HAP-1 (cell line): Measurements from ENCODE around the gene CLEC2D.
A peak's percentile ranks its signal among the peaks of the same experiment; 100 is the strongest.

Experiments used
- DNase-seq, 2 experiments: peaks; one replicate each; pipeline ENCODE4 v3.0.0-alpha.2; 2016 to 2020; ENCODE audit warnings: low spot score in 2 of 2
- H3K27me3 ChIP-seq: fragments of 250-450 bp; sonication (Bioruptor Pico); 2 replicates; pipeline ENCODE4 v1.5.1; 2020; ENCODE audit warnings: low read depth, mild to moderate bottlenecking, moderate library complexity
- H3K36me3 ChIP-seq: fragments of 250-450 bp; sonication (Bioruptor Pico); replicated peaks from 2 replicates; pipeline ENCODE4 v1.5.1; 2020; ENCODE audit warnings: mild to moderate bottlenecking
- H3K4me1 ChIP-seq: fragments of 250-450 bp; sonication (Bioruptor Pico); 2 replicates; pipeline ENCODE4 v1.5.1; 2020; ENCODE audit warnings: mild to moderate bottlenecking
- H3K4me3 ChIP-seq: fragments of 250-450 bp; sonication (Bioruptor Pico); 2 replicates; pipeline ENCODE4 v1.5.1; 2020; ENCODE audit warnings: mild to moderate bottlenecking, moderate library complexity
- H3K9me3 ChIP-seq: fragments of 250-450 bp; sonication (Bioruptor Pico); 2 replicates; pipeline ENCODE4 v1.5.1; 2020; ENCODE audit warnings: mild to moderate bottlenecking, moderate library complexity
- in situ Hi-C: fragments of 300-500 bp; cut with MboI; formaldehyde crosslinking; loops from 3 replicates; pipeline ENCODE4 v1.14.3; 2020; ENCODE audit warnings: low sequenced_read_pairs, inconsistent platforms, mixed read lengths

The CLEC2D gene

DNA sequence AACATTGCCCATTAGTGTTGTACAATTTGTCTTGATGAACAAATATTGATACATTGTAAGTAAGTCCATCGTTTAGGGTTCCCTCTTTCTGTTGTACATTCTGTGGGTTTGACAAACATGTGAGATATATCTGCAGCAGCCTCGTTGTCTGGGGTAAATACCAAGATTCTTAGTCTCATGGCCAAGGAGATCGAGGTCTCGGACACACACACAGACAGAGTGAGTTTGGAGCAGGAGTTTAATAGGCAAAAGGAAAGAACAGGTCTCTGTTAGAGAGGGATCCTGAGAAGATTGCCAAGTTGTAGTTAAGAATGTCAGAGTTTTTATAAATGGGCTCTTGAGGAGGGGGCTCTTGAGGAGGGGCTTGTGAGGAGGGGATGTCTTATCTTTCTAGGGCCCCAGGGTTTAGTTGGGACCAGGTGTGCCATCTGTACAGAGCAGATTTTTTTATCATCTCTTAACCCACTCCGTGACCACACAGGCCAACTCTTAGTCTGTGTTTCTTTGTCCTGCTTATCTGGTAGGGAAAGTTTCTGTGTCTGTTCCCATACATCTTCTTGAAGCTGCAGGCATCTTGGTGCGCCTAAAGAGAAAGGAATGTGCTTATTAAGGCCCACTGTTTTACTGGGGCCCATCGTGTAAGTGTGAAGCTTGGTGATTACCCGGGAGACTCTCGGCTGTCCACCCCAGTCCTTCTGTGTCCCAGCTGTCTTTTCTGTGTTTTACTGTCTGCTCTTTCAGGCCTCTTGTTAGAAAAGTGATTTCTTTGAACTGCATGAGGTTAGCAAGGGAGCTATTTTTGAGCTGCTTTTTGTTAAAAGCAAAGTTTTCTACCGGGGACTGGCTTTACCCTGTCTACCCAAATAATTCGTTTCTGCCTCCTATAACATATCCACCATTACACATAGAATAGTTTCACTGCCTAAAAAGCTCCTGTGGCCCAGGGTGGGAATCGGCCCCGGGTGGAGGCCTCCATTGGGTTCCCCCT, 22.4 kb upstream of the CLEC2D start:
- no peaks in the 10 kb centered on the region for H3K27me3 ChIP-seq
- H3K36me3 ChIP-seq = no peaks in the 10 kb centered on the region
- in situ Hi-C loops = no loop called here
- H3K9me3 ChIP-seq = no peaks in the 10 kb centered on the region
- peak in 1 of 2 experiments; percentile 3 for DNase-seq
- peaks cover 22% of the 10 kb centered on the region for H3K4me1 ChIP-seq
- peak overlapping the region; percentile 47 for H3K4me3 ChIP-seq

DNA sequence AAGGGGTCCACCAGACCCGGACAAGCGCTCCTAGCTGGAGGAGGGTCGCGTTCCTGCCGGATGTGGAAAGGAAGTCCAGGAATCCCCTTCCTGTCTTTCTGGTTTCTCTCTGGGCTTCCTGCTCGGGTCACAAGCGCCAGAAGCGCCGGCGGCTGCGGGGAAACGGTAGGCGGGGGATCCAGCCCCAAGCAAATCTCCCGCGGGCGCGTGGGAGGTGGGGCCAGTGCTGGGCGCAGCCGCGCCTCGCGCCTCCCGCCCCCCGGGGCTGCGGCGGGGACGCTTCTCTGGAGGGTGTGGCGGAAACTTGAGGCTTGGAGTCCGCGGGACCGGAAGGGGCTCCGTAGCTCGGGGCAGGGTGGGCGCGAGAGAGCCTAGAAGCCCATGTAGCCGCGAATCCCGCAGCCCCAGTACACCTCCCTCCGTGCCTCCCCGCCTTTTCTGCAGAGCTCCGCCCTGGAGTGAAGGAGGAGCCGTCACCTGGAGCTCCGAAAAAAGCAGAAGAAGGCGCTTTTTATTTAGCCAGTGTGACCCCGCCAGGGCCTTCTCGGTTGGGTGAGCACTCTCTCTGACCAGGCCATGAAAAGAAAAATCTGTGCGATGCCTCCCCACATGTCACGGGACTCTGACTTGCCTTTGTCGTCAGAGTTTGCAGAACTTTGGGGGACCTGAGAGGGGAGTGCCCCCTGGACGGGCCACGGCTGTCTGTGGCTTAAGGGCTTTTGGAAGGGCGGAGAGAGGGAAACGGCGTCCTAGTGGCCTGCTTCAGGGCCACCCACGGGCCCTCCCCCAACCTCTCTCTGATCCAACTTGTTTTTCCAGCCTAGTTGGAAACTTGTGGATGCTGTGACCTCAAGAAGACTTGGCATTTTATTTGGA, 21.4 kb upstream of the CLEC2D start:
- DNase-seq = peak; percentile 83 to 91
- in situ Hi-C loops = no loop called here
- no peaks in the 10 kb centered on the region for H3K27me3 ChIP-seq
- H3K4me3 ChIP-seq = peak overlapping the region; percentile 47
- H3K4me1 ChIP-seq = peaks cover 22% of the 10 kb centered on the region
- no peaks in the 10 kb centered on the region for H3K9me3 ChIP-seq
- no peaks in the 10 kb centered on the region for H3K36me3 ChIP-seq

DNA sequence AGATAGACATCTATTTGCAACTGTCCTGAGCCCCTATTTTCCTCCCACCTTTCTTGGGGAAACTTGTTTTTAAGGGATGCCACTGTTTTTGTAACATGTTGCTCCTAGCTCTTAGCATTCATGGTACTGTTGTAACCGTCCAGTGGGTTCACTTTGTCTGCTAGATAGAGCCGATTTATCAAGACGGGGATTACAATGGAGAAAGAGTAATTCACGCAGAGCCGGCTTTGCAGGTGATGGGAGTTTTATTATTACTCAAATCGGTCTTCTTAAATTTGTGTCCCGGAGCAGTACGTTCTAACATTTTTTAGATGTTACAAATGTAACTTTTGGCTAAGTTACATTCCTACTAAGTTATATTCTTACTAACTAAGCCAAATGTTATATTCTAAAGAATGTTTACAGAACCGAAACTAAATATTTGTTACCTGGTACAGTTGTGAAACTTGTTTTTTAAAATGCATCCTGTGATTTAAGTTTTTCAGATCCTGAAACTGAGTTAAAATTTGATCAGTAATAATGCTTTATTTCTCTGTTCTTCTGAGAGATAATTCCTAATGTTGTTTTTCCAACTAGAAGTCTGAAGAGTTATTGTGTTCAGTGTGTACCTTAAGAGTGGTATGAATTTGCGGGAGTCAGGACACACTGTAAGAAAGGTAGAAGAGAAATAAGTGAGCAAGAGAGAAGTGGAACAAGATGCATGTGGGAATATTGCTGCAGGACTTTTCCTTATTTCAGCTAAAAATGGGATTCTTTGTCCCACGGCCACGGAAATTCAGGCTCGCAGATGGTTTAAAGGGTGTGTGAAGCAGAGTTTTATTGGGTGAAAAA, 20.6 kb upstream of the CLEC2D start:
- Histone ChIP-seq H3K27me3 (no peaks in the 10 kb centered on the region), H3K4me1 (peaks cover 22% of the 10 kb centered on the region), H3K4me3 (peak overlapping the region; percentile 47), H3K36me3 (0 out of 2 replicates have a peak, but pooled peaks cover 3% of the 10 kb centered on the region), H3K9me3 (no peaks in the 10 kb centered on the region)
- peak in 1 of 2 experiments; percentile 44 for DNase-seq
- in situ Hi-C loops = no loop called here

DNA sequence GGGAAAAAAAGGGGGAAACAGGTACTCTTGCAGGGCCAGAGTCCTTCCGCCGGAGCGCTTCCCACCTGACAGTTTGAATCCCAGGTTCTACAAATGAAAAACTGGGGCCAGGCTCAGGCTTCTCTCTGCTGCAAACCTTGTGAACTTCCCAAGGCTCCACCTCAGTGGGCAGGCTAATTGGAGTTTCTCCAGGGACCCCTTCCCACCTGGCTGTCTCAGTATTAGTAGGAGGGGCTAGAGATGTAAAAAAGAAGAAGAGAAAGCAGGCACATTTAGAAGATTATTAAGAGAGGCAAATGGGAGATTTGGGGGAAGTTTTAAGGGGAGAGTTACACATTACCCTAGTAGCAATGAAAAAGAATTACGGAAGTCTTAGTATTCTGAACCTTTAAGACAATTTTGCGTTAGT, 20.0 kb upstream of the CLEC2D start:
- H3K36me3 ChIP-seq = peaks cover 9% of the 10 kb centered on the region; the same call in 1 of the 2 replicates
- peaks cover 22% of the 10 kb centered on the region for H3K4me1 ChIP-seq
- peak; percentile 15 to 54 for DNase-seq
- H3K27me3 ChIP-seq = no peaks in the 10 kb centered on the region
- in situ Hi-C loops = no loop called here
- H3K4me3 ChIP-seq = peak overlapping the region; percentile 47
- no peaks in the 10 kb centered on the region for H3K9me3 ChIP-seq

DNA sequence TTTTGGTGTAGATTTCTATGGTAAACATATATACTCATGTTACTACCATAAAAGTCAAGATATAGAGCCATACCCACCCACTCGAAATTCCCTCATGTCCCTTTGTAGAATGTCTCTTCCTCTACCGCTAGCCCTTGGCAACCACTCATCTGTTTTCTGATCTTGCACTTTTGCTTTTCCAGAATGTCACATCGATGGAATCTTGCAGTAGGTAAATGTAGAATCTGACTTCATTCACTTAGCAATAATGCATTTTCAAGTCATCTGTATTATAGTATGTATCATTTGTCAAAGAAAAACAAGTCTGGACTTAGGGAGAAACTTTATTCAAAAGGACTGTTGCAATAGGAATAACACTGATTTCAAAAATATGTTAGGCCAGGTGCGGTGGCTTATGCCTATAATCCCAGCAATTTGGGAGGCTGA, 19.3 kb upstream of the CLEC2D start:
- in situ Hi-C loops = no loop called here
- H3K4me3 ChIP-seq = peak overlapping the region; percentile 47
- no peaks in the 10 kb centered on the region for H3K9me3 ChIP-seq
- H3K36me3 ChIP-seq = peaks cover 9% of the 10 kb centered on the region; the same call in 1 of the 2 replicates
- H3K27me3 ChIP-seq = no peaks in the 10 kb centered on the region
- peaks cover 22% of the 10 kb centered on the region for H3K4me1 ChIP-seq
- no peak for DNase-seq

DNA sequence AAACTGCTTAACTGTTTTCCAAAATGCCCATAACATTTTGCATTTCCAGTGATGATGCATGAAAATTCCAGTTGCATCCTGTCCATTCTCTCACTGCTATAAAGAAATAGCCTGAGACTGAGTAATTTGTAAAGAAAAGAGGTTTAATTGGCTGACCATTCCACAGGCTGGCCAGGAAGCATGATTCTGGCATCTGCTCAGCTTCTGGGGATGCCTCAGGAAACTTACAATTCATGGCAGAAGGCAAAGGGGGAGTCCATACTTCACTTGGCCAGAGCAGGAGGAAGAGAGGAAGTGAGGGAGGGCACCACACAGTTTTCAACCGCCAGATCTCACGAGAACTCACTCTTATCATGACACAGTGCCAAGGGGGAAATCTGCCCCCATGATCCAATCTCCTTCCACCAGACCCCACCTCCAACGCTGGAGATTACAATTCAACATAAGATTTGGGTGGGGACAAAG, 18.2 kb upstream of the CLEC2D start:
- no peak for DNase-seq
- H3K4me3 ChIP-seq = no peak overlapping the region
- H3K4me1 ChIP-seq = peaks cover 15% of the 10 kb centered on the region
- no peaks in the 10 kb centered on the region for H3K27me3 ChIP-seq
- peaks cover 17% of the 10 kb centered on the region; the same call in 1 of the 2 replicates for H3K36me3 ChIP-seq
- in situ Hi-C loops = no loop called here
- H3K9me3 ChIP-seq = no peaks in the 10 kb centered on the region

DNA sequence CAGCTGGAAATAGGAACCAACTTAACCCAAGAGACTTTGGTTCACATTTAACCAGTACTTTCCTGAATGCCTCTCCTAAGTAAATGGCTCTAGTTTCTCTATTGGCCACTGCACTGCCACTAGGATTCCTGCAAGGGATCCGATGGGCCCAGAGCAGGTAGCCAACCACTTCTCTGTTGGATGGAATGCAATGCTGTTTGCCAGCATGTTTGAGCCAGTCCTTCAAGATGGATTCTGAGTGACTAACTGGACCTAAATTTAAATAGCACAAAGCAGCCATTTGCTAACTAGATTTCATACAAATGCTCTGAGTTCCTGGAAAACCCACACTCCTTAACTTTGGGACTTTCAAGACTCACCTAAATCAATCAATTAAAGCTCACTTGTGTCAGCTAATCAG, 9.5 kb upstream of the CLEC2D start:
- Histone ChIP-seq H3K4me3 (no peak overlapping the region), H3K9me3 (no peaks in the 10 kb centered on the region; the same call in 1 of the 2 replicates), H3K4me1 (no peaks in the 10 kb centered on the region), H3K36me3 (peaks cover 40% of the 10 kb centered on the region), H3K27me3 (no peaks in the 10 kb centered on the region)
- DNase-seq = no peak
- in situ Hi-C loops = no loop called here

DNA sequence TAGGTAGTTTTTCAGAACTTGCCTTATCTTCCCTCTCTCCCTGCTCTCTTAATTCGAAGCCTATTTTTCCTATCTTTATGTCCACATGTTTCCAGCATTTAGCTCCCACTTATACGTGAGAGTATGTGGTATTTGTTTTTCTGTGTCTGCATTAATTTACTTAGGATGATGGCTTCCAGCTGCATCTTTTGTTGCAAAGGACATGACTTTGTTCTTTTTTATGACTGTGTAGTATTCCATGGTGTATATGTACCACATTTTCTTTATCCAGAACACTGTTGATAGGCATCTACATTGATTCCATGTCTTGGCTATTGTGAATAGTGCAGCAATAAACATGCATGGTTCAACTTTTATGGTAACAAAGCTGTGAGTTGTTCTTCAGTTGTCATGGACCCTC, 7.8 kb upstream of the CLEC2D start:
- Histone ChIP-seq H3K27me3 (no peaks in the 10 kb centered on the region), H3K9me3 (no peaks in the 10 kb centered on the region; the same call in 1 of the 2 replicates), H3K4me1 (no peaks in the 10 kb centered on the region), H3K4me3 (no peak overlapping the region), H3K36me3 (peaks cover 32% of the 10 kb centered on the region)
- no peak for DNase-seq
- in situ Hi-C loops = no loop called here

DNA sequence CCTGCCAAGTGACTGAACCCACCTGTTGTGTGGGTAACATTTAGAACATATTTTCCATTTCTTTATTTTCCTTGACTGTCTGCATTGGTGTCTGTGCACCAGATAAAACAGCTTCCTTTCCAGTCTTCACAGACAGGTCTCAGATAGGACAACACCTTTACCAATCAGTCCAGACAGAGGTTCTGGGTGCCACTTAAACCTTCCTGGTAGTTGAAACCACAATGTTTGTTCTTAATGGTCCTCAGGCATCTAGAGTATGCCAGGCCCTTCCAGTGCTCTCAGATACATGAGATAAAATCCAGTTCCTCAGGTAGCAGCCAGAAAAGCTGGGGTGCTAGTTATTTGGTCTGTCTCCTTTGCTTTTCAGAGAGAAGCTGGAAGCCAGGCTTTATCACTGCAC, 7.0 kb upstream of the CLEC2D start:
- in situ Hi-C loops = no loop called here
- no peak overlapping the region for H3K4me3 ChIP-seq
- no peaks in the 10 kb centered on the region for H3K27me3 ChIP-seq
- no peaks in the 10 kb centered on the region for H3K4me1 ChIP-seq
- H3K9me3 ChIP-seq = no peaks in the 10 kb centered on the region; the same call in 1 of the 2 replicates
- H3K36me3 ChIP-seq = peaks cover 25% of the 10 kb centered on the region
- DNase-seq = no peak

DNA sequence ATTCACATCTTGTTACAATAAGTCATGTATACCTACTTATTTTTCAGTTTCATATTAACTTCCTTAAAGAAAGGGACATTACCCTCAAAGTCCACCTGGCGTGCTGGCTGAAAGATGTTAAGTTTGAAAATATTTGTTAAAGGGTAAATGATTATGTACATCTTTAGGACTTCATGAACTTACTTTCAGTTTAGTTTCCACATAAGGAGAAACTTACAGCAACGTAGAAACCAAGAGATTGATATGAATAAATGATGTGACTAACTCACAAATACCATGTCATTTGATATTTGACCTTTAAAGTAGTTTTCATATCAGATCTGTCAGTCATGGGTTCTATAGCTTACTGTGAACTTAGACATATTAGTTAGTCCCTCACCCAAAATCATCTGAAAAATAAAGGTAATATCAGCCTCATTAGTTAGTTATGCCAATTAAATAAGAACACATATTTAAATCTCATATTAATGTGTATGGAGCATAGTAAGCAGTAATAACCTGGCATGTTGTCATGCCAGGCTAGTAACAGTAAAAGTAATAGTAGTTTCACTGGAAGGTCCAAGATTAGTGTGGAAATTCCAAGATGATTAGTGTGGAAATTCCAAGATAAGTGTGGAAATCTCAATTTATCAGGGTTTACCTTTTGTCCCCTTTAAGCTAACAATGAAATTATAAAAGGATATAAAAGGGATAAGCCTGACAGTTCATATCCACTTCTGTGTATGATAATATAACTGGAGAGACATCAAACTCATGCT, 1.9 kb upstream of the CLEC2D start:
- Histone ChIP-seq H3K4me1 (no peaks in the 10 kb centered on the region), H3K4me3 (no peak overlapping the region), H3K36me3 (no peaks in the 10 kb centered on the region), H3K9me3 (no peaks in the 10 kb centered on the region), H3K27me3 (no peaks in the 10 kb centered on the region)
- in situ Hi-C loops = no loop called here
- DNase-seq = no peak

DNA sequence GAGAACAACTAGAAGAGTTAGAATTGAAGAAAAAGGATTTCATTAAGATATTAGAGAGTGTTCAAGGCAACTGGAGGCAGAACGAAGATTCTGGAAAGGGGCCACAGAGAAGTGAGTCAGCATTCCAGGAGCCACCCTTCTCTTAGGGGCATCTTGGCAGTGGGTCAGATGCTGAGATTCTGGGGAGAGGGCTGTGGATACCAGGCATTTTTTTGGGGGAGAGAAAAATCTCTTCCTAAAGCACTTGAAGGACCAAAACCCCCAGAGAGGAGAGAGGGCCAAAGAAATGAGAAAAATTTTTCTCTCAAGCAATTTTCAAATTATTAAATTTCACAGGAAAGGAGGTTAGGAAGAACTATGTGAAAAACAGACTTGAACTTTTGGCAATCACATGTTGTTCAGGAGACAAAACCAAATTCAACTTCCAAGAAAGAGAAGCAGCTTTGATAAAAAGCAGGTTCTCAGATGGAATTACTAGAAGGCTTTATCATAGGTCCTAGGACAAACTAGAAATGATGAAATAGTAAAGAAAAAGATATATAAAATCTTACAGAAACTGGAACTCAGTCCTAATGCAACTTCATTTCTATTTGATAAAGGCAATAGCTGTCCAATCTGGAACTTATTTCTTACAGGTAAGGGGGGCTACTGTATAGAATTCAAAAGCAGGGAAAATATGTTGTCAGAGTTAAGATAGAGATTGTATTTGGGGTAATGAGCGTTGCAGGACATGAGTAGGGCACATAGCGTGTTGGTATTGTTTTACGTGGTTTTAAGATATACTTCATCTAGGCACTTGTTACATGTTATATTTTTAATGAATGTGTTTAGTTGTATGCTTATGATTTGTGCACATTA, 1.1 kb upstream of the CLEC2D start:
- DNase-seq = no peak
- no peaks in the 10 kb centered on the region for H3K36me3 ChIP-seq
- no peaks in the 10 kb centered on the region for H3K9me3 ChIP-seq
- H3K4me1 ChIP-seq = no peaks in the 10 kb centered on the region
- H3K27me3 ChIP-seq = no peaks in the 10 kb centered on the region
- no peak overlapping the region for H3K4me3 ChIP-seq
- in situ Hi-C loops = no loop called here

DNA sequence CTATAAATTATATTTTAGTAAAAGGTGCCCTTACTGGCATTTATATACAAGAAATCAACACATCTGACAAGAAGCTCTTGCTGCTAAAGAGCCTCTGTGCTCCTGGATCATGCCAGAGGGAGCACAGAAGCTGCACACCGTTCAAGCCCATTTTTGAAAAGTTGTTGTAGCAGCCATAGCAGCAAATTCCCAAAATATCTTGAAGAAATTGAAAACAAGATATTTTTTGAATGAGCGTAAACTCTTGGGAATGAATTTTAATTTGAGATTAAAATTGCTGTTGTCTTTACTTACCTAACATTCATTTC, 540 bp upstream of the CLEC2D start:
- Histone ChIP-seq H3K4me1 (no peaks in the 10 kb centered on the region), H3K4me3 (no peak overlapping the region)
- in situ Hi-C loops = no loop called here

More for the DNA sequence above, 540 bp upstream of the CLEC2D start:
- Histone ChIP-seq H3K27me3 (no peaks in the 10 kb centered on the region), H3K9me3 (no peaks in the 10 kb centered on the region), H3K36me3 (no peaks in the 10 kb centered on the region)
- no peak for DNase-seq
